Type B pancreatic cell (in vitro differentiated cells): ENCODE measurements around the gene VASN. TPM values are rescaled to one million over a fixed set of nuclear protein-coding genes. Genes with fewer than 3 reads are reported as not detected.

Experiments used
- DNase-seq: peaks from one replicate; pipeline ENCODE4 v3.0.0; 2021; ENCODE audit warnings: mixed read lengths; ENCODE audit not compliant: unreplicated experiment; ENCODE audit errors: extremely low spot score
- H3K27ac Mint-ChIP-seq: 2 replicates; pipeline ENCODE4 v1.8.0; 2021; ENCODE audit warnings: mild to moderate bottlenecking, mixed read lengths
- H3K27me3 Mint-ChIP-seq: 2 replicates; pipeline ENCODE4 v1.8.0; 2021; ENCODE audit warnings: mixed read lengths
- H3K36me3 Mint-ChIP-seq: 2 replicates; pipeline ENCODE4 v1.8.0; 2021; ENCODE audit warnings: mixed read lengths
- H3K4me1 Mint-ChIP-seq: one replicate; pipeline ENCODE4 v1.8.0; 2021; ENCODE audit warnings: mixed read lengths; ENCODE audit not compliant: unreplicated experiment
- H3K4me3 Mint-ChIP-seq: 2 replicates; pipeline ENCODE4 v1.8.0; 2021; ENCODE audit warnings: mild to moderate bottlenecking, mixed read lengths
- H3K9me3 Mint-ChIP-seq: 2 replicates; pipeline ENCODE4 v1.8.0; 2021; ENCODE audit warnings: mixed read lengths
- CTCF ChIP-seq: fragments of 200-600 bp; sonication (generic); conservative IDR thresholded peaks from 2 replicates; pipeline ENCODE4 v1.5.0; 2021; ENCODE audit warnings: antibody characterized with exemption, mild to moderate bottlenecking
- total RNA-seq: library from RNA; stranded (reverse); gene quantifications from 2 replicates; pipeline ENCODE4 v1.2.1, GENCODE V29; 2021; ENCODE audit warnings: low replicate concordance

The VASN gene
- total RNA-seq, 1 donor from 2014 or later = 29.0 TPM

GRCh38 chr16:4412159-4412558 lies 40.5 kb downstream of the VASN start:
- DNase-seq = no peak
- H3K36me3 Mint-ChIP-seq = no peaks in the 10 kb centered on the region
- TF ChIP-seq CTCF = no peak
- no peak overlapping the region for H3K4me3 Mint-ChIP-seq
- no peaks in the 10 kb centered on the region for H3K9me3 Mint-ChIP-seq
- no peak overlapping the region for H3K27ac Mint-ChIP-seq
- peaks cover 17% of the 10 kb centered on the region for H3K4me1 Mint-ChIP-seq
- peaks cover 3% of the 10 kb centered on the region for H3K27me3 Mint-ChIP-seq

- no peak for TF ChIP-seq CTCF
- no peaks in the 10 kb centered on the region for H3K36me3 Mint-ChIP-seq
- H3K27me3 Mint-ChIP-seq = peaks cover 3% of the 10 kb centered on the region
- DNase-seq = no peak
- no peak overlapping the region for H3K4me3 Mint-ChIP-seq
- H3K4me1 Mint-ChIP-seq = peaks cover 17% of the 10 kb centered on the region
- H3K9me3 Mint-ChIP-seq = no peaks in the 10 kb centered on the region
- no peak overlapping the region for H3K27ac Mint-ChIP-seq
Measured at GRCh38 chr16:4412854-4413253, 41.2 kb downstream of the VASN start.

GRCh38 chr16:4414187-4414917 lies 42.7 kb downstream of the VASN start:
- no peak for TF ChIP-seq CTCF
- Mint-ChIP-seq H3K4me3 (peak overlapping the region; percentile 95), H3K36me3 (no peaks in the 10 kb centered on the region), H3K27ac (peak overlapping the region; percentile 94), H3K4me1 (peaks cover 17% of the 10 kb centered on the region), H3K27me3 (peaks cover 3% of the 10 kb centered on the region), H3K9me3 (no peaks in the 10 kb centered on the region)
- DNase-seq = no peak

- peak overlapping the region; percentile 94 for H3K27ac Mint-ChIP-seq
- TF ChIP-seq CTCF = no peak
- H3K4me3 Mint-ChIP-seq = peak overlapping the region; percentile 95
- no peaks in the 10 kb centered on the region for H3K9me3 Mint-ChIP-seq
- H3K27me3 Mint-ChIP-seq = peaks cover 3% of the 10 kb centered on the region
- no peak for DNase-seq
- H3K4me1 Mint-ChIP-seq = peaks cover 16% of the 10 kb centered on the region
- no peaks in the 10 kb centered on the region for H3K36me3 Mint-ChIP-seq
Measured at GRCh38 chr16:4415538-4416199, 44.0 kb downstream of the VASN start.

GRCh38 chr16:4416200-4417032 lies 44.8 kb downstream of the VASN start, which contains the start of gene CORO7:
CORO7 (minus strand) TSS chr16:4416596; CDS start chr16:4416518, 78 bp downstream.
- H3K27ac Mint-ChIP-seq = peak within 1 kb of the TSS; percentile 94

More at GRCh38 chr16:4416200-4417032, 44.8 kb downstream of the VASN start, which contains the start of gene CORO7:
- TF ChIP-seq CTCF = no peak
- Mint-ChIP-seq H3K9me3 (no peaks in the 10 kb centered on the region), H3K4me1 (peaks cover 13% of the 10 kb centered on the region), H3K27me3 (peaks cover 3% of the 10 kb centered on the region), H3K36me3 (no peaks in the 10 kb centered on the region), H3K4me3 (peak within 1 kb of the TSS; percentile 95)
- peak; percentile 96 for DNase-seq
